ENCODE measurements around the gene TSHZ2.

DNA sequence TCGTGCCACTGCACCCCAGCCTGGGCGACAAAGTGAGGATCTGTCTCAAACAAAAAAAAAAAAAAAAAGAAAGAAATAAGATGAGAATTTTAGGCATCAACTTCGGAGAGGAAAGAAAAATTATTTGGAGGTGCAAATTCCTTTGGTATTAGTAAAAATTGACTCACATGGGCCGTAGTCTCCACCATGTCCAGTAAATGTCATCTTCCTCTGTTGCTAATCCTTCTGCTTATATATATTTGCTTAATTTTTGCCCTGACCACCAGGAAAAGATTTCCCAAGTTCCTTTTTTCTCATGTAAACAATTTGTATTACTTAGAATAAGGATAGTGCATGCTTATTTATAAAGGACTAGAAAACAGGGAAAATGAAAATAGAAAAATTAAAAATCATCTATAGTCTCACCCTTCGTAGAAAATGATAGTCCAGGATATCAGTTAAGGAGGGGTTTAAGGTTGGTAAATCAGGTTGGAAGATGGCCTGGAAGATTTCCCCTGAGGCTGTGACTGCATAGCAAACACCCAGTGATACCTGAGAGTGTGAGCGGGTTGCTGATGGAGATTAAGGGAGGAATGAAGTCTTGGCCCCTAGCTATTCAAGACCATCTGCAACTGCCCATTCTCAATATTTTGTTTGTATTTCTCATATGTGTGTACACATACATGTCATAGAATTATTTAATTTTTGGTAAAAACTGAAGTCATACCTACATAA, 380.7 kb downstream of the TSHZ2 start:
- TF ChIP-seq, protein P1, sequence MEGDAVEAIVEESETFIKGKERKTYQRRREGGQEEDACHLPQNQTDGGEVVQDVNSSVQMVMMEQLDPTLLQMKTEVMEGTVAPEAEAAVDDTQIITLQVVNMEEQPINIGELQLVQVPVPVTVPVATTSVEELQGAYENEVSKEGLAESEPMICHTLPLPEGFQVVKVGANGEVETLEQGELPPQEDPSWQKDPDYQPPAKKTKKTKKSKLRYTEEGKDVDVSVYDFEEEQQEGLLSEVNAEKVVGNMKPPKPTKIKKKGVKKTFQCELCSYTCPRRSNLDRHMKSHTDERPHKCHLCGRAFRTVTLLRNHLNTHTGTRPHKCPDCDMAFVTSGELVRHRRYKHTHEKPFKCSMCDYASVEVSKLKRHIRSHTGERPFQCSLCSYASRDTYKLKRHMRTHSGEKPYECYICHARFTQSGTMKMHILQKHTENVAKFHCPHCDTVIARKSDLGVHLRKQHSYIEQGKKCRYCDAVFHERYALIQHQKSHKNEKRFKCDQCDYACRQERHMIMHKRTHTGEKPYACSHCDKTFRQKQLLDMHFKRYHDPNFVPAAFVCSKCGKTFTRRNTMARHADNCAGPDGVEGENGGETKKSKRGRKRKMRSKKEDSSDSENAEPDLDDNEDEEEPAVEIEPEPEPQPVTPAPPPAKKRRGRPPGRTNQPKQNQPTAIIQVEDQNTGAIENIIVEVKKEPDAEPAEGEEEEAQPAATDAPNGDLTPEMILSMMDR (IDR thresholded peaks at IDR 0.05): no peak
- TF ChIP-seq EZH2 (IDR thresholded peaks at IDR 0.05; ENCODE audit: borderline replicate concordance, insufficient read depth, low read depth, low read length, poor library complexity, severe bottlenecking): no peak
